HG02938 (cell line): ENCODE results near the gene ASMTL.
"Not testable (repeated sequence)": the region's sequence is repeated elsewhere in the genome, so short reads cannot be mapped to it uniquely, and the experiment has no call there.

Experiments
- ATAC-seq: cut with Tn5 transposase; IDR thresholded peaks from one replicate; pipeline ENCODE4 v1.9.1; 2021; ENCODE audit warnings: mild to moderate bottlenecking, moderate library complexity; ENCODE audit not compliant: unreplicated experiment

Gene ASMTL

DNA sequence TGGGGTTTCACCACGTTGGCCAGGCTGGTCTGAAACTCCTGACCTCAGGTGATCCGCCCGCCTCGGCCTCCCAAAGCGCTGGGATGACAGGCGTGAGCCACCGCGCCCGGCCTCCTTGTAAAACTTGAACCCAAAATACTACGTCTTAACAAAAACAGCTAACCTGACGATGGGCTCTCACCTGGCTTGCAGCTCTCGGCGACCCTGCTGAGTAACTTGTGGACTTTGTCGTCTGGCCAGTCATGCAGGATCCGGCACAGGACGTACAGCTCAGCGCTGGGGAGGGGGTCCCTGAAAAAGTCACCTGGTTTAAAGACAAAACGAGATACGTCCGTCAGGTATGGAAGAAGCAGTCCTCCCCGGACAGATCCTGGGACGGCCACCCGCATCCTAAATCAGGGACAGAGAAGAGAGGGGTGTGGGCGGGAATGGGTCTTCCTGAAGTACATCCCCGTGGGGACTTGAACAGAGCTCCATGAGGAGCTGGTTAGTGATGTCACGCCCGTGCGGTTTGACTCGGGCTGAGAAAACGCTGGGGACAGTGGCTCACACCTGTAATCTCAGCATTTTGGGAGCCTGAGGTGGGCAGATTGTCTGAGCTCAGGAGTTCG, 40.1 kb downstream of the ASMTL start:
- ATAC-seq: no peak

DNA sequence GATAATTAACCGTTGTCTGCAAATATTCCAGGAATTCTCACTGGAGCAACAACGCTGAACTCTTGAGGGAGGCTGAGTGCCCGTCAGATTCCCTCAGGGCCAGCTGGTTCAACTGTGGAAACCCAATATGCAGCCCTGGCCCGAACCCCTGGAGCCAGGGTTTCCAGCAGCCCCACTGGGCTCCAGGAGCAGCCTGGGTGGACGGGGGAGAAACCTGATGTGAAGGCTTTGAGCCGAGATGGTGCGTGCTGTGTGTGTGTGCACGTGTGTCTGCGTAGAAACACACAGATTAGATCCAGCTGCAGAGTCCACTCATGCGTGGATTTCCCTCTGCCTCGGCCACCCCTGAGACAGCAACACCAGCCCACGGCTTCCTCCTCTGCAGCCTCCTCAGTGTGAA, 41.4 kb downstream of the ASMTL start:
- no peak for ATAC-seq

DNA sequence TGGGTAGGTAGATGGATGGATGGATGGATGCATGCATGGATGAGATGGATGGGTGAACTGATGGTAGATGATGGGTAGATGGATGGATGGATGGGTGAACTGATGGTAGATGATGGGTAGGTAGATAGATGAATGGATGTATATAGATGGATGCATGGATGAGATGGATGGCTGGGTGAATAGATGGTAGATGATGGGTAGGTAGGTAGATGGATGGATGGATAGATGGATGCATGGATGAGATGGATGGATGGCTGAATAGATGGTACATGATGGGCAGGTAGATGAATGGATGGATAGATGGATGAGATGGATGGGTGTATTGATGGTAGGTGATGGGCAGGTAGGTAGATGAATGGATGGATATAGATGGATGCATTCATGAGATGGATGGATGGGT, 45.7 kb downstream of the ASMTL start:
- no peak for ATAC-seq

DNA sequence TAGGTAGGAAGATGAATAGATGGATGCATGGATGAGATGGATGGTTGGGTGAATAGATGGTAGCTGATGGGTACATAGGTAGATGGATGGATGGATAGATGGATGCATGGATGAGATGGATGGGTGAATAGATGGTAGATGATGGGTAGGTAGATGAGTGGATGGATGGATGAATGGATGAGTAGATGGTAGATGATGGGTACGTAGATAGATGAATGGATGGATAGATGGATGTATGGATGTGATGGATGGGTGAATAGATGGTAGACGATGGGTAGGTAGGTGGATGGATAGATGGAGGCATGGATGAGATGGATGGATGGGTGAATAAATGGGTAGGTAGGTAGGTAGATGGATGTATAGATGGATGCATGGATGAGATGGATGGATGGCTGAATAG, 46.9 kb downstream of the ASMTL start:
- ATAC-seq: not testable (repeated sequence)

DNA sequence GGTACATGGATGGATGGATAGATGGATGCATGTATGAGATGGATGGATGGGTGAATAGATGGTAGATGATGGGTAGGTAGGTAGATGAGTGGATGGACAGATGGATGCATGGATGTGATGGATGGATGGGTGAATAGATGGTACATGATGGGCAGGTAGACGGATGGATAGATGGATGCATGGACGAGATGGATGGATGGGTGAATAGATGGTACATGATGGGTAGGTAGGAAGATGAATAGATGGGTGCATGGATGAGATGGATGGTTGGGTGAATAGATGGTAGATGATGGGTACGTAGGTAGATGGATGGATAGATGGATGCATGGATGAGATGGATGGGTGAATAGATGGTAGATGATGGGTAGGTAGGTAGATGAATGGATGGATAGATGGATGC, 48.8 kb downstream of the ASMTL start:
- not testable (repeated sequence) for ATAC-seq

DNA sequence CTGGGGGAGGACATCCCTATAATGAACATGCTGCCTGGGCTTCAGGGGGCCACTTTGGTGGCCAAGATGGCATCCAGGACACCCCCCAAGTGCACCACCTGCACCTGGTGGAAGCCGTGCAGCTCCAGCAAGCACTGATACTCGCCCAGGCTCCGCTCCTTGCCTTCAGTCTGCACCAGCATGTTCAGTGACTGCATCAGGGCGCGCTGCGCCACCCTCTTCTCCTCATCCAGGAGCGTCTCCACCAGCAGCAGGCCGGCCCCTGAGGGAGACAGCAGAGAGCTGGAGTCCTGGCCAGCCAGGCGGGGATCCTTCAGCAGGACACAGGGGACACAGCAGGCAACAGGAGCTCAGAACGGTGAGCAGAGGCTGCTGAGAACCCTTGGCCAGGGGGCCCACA, 49.5 kb downstream of the ASMTL start:
- ATAC-seq: no peak

DNA sequence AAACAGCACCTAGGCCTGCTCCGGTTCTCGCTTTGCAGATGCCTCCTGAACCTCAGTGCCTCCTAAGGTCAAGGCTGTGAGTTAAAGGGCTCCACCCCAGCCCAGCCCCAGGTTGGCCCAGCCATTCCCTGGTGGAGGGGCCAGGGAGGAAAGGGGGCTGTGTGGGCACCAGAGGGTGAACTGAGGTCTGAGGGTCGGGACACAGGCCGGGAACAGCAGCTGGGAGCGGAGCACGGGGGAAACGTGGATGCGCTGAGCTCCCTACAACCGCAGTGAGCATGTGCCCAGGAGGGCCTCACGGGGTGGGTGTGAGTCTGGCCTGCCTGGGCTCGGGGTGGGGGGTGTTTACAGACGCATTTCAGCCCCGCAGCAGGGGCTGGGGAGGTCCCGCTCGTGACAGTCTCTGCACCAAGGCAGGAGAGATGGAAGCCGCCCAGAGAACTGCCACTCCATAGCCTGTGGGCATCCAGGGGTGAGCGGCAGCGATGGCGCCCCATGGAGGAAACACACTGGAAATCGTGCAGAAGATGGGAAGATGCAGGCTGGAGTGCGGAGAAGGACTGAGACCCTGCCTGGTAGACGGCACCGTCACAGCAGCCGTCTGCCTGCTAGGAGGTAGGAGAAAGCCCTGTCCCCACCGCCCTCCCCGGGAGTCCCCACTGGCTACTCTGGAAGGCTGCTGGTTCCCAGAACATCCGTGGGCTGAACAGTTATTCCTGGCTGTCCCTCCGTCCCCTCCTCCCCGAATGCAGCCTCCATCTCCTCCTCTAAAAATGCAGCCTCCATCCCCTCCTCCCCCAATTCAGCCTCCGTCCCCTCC, 50.9 kb downstream of the ASMTL start:
- ATAC-seq: no peak

DNA sequence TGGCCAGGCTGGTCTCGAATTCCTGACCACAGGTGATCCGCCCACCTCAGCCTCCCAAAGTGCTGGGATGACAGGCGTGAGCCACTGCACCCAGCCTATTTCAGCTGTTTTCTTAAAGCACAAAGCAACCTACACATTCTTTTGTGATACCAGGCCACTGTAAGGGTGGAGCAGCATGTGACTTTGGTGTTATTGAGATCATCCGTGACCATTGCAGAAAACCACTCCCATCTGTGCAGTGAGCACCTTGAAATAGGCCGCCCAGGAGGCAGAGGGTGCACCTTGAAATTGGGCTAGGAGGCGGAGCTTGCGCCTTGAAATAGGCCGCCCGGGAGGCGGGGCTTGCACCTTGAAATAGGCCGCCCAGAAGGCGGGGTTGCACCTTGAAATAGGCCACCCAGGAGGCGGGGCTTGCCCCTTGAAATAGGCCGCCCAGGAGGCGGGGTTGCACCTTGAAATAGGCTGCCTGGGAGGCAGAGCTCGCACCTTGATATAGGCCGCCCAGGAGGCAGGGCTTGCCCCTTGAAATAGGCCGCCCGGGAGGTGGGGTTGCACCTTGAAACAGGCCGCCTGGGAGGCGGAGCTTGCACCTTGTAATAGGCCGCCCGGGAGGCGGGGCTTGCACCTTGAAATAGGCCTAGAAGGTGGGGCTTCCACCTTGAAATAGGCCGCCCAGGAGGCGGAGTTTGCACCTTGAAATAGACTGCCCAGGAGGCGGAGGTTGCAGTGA, 51.8 kb downstream of the ASMTL start:
- no peak for ATAC-seq

DNA sequence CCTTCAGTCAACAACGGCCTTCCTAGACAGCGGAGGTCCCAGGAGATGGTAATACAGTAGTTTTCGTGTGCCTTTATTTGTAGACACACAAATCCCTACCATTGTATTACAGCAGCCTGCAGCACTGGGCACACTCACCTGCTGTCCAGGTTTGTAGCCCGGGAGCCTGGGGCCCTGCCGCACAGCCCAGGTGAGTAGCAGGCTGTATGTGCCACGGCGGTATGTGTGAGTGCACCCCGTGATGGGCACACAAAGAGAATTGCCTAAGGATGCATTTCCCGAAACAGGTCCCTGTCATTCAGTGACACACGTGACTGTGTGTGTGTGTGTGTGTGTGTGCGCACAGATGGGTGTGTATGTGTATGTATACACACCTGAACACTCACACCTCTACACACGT, 52.7 kb downstream of the ASMTL start:
- no peak for ATAC-seq

DNA sequence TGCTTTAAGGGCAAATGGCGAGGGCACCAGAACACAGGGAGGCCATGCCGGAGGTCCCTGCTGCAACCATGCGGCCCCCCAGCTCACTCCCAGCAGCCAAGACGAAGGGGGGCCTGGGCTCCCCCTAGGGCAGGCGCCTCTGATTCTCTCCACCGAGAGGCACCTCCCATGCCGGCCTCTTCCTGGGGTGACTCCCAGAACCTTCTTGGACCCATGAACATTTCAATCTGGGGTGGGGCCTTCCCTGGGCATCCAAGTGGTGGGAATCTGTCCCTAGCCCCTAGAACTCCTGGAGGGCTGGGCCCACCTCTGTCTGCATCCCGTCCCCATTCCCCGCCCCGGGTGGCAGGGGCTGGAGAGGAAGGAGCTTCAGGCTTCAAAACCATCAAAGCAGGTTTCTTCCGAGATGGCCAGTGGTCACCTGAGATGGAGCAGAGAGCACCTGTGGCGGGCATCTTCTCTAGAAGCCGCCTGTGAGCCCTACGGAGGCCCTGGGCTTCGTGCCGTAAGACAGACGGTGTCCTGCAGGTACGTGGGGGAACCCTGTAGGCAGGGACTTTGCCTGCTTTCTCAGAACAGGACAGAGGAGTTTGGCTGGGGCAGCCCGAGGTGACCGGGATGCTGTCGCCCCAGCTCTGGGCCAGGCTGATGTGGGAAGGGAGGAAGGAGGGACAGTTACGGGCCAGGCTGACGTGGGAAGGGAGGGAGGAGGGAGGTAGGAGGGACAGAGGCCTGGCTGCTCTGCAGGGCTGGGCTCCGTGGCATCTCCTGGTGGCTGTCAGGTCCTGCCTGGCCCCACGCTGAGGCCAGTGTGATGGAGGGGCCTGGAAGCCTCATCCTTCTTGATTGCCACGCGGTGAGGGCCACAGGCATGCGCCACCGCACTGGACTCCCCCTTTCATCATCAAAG, 54.0 kb downstream of the ASMTL start:
- ATAC-seq: no peak

DNA sequence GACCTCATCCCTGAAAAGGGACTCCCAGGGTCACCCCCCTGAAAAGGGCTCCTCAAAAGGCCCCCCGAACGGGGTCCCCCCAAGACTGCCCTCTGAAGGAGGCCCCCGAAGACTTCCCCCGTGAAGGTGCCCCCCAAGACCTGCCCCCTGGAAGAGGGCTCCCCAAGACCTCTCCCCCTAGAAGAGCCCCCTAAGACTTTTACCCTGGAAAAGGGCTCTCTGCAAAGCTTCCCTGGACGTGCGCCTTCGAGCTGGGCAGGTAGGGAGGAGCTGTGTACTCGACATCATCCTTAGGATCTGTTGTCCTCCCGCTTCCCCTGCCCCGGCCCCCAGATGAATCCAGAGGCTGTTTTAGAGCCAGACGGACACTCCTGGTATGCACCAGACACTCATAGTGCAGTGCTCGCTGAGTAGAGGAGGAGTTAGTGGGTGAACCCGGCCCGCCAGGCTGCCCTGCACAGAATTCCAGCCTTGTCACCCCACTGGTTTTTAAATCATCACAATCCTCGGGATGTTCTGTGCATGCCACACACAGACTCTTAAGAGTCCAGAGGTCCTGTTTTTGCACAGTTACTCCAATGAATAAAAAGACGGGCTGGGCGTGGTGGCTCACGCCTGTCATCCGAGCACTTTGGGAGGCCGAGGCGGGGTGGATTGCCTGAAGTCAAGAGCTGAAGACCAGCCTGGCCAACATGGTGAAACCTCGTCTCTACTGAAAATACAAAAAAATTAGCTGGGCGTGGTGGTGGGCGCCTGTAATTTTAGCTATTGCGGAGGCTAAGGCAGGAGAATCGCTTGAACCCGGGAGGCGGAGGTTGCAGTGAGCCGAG, 55.1 kb downstream of the ASMTL start:
- ATAC-seq: no peak

DNA sequence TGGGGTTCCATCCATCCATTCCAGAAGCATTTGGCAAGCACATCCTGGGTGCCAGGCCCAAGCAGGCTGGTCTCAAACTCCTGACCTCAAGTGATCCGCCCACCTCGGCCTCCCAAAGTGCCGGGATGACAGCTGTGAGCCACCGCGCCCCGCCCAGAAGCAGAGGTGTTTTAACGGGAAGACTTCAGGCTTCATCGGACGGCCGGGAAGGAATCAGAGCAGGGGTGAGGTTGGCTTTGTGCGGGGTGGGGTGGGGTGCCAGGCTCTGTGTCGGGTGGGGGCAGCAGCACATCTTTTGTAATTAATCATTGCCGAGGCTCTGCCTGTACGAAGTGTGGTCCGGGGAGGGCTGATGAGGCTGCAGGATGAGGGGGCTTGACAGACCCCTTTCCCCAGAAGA, 55.7 kb downstream of the ASMTL start:
- no peak for ATAC-seq

DNA sequence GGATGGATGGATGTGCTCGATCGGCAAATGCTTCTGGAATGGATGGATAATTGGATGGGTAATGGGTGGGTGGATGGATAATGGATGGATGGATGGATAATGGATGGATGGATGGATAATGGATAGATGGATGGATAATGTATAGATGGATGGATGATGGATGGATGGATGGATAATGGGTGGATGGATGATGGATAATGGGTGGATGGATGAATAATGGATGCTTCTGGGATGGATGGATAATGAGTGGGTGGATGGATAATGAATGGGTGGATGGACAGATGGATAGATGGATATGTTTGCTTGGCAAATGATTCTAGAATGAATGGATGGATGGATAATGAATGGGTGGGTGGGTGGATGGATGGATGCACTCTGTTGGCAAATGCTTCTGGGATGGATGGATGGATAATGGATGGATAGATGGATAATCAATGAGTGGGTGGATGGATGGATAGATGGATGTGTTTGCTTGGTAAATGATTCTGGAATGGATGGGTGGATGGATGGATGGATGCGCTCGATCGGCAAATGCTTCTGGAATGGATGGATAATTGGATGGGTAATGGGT, 57.0 kb downstream of the ASMTL start:
- ATAC-seq: no peak

DNA sequence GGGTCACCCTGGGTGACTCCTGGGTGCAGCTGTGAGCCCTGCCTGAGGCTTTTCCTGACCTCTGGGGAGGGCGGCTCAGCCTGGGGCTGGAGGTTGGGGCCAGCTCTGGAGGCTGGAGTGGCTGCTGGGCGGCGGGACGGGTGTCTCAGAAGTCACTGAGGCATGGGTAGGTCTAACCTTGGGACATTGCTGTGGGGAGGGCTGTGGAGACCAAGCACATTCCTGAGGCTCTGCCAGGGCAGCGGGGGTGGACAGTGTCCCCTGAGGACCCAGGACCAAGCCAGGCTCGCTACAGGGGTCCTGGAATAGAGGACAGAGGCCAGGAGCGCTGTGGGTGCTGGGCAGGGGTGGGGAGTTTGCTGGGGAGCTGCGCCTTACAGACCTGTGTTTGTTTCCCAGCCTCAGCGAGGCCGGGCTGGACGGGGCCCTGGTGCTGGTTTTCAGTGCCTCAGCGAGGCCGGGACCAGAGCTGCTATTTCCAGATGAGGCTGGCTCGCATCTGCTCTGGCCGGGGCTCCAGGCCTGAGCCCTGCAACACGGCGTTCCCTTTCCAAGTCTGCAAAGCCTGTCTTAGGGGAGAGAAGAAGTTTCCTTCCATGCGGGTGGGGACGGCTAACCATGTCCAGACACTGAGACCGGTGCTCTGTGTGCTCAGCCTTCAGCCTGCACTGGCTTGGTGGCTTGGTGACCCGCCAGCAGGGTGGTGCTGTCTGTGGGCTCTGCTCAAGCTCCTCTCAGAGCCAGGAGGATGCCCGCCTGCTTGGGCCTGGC, 57.8 kb downstream of the ASMTL start:
- no peak for ATAC-seq

DNA sequence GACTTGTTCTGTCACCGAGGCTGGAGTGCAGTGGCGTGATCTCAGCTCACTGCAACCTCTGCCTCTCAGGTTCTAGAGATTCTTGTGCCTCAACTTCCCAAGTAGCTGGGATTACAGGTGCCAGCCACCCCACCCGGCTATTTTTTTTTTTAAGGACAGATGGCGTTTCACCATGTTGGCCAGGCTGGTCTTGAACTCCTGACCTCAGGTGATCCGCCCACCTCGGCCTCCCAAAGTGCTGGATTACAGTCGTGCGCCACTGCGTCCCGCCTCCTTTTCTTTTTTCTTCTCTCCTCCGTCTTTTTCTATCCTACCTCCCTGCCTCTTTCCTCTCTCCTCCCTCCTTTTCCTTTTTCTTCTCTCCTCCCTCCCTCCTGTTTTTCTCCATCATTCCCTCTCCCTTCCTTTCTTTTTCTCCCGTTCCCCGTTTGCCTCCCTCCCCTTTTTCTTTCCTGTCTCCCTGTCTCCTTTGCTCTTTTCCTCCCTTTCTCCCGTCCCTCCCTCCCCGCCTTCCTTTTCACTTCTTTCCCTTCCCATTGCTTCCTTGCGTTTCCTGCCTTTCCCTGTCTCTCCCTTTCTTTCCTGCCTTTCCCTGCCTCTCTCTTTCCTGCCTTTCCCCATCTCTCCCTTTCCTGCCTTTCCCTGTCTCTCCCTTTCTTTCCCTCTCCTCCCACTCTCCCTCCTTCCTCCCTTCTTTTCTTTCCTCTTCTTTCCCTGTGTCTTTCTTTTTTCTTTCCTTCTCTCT, 58.7 kb downstream of the ASMTL start:
- ATAC-seq: no peak

DNA sequence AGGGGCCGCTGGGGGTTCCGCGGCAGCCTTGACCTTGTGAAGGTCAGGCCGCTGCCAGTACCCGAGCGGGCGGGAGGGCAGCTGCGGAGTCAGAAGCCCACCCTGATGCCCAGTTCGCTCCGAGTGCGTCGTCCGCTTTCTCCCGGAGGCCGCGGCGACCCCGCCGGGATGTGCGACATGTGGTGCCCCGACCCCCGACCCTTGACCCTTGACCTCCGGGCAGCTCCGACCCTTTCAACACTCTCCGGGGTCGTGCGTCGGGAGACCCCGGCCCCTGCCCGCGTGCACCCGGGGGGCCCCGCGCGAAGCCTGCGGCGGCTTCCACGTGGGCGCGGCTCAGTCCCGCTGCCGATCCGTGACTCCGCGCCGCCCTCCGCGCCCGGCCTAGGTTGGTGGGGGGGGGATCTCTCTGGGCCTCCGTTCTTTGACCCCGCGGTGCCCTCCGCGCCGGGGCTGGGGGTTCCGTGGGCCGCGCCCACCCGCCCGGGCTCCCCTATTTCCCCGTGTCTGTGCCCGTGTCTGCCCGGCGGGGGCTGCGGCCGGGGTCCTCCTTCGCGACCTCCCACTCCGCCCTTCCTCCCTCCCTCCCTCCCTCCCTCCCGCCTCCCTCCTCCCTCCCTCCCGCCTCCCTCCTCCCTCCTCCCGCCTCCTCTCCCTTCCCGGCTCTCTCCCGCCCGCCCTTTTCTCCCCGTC, 60.2 kb downstream of the ASMTL start:
- ATAC-seq: peak; percentile 37

DNA sequence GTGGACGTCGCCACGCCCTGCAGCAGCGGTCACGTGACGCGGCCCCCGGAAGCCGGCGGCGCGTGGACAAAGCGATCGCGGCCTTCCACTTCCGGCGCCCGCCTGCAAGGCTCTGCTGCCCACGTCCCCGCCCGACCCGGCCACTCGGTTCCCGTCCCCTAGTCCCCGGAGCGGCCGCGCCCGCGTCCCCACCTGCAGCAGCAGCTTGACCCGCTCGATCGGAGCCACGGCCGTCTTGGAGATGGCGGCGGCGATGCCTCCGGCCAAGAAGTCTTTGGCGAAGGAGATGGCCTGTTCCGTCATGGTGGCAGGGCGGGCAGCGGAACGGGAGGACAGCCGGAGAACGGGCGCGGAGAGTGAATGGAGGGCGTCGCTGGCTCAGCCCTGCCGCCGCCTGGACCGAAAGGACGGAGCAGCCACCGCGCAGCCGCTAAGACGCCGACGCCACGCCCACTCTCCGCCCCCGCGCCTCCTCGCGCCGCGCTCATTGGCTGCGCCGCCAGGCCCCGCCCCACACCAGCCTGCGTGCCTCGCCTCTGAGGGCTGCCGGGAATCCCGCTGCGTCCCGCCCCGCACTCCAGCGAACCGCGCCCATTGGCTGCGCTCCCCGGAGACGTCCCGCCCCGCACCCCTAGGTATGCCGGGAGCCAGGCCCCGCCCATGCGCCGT, 60.9 kb downstream of the ASMTL start, which contains the start of gene SLC25A6:
SLC25A6 (minus strand) TSS at position 407 of the 669 bp plus-strand sequence; CDS start at position 303, 104 bp downstream.
- ATAC-seq: peak; percentile 83
